Activated CD4-positive, alpha-beta memory T cell treated with anti-CD3 and anti-CD28 coated beads, Interleukin-2, amount 10 ng/mL, durations not matched to agents 7 days and 5 days (primary cell): ENCODE measurements around the gene DUOX2. TPM values are rescaled to one million over a fixed set of nuclear protein-coding genes. Genes with fewer than 3 reads are reported as not detected.

Experiments
- CTCF ChIA-PET: fragments of 350-600 bp; sonication (Branson Sonifier 250); formaldehyde crosslinking; loops from one replicate; lab custom pipeline; 2021; ENCODE audit warnings: antibody characterized with exemption, inconsistent platforms; lab: Charles Lee
- POLR2A ChIA-PET: fragments of 350-600 bp; sonication (Branson Sonifier 250); formaldehyde crosslinking; loops from one replicate; lab custom pipeline; 2021; ENCODE audit warnings: antibody characterized with exemption; lab: Charles Lee
- DNase-seq: peaks from one replicate; pipeline ENCODE4 v3.0.0-alpha.2; 2020
- H3K27ac Mint-ChIP-seq: one replicate; pipeline ENCODE4 v1.8.0; 2021; ENCODE audit warnings: mild to moderate bottlenecking, mixed read lengths
- H3K27me3 Mint-ChIP-seq: one replicate; pipeline ENCODE4 v1.8.0; 2021; ENCODE audit warnings: mixed read lengths
- H3K36me3 Mint-ChIP-seq: one replicate; pipeline ENCODE4 v1.8.0; 2021; ENCODE audit warnings: low read depth, mixed read lengths
- H3K4me1 Mint-ChIP-seq: one replicate; pipeline ENCODE4 v1.8.0; 2021; ENCODE audit warnings: mixed read lengths
- H3K4me3 Mint-ChIP-seq: one replicate; pipeline ENCODE4 v1.8.0; 2021; ENCODE audit warnings: mild to moderate bottlenecking, mixed read lengths
- H3K9me3 Mint-ChIP-seq: one replicate; pipeline ENCODE4 v1.8.0; 2021; ENCODE audit warnings: mixed read lengths
- total RNA-seq, 2 experiments: library from RNA; stranded (reverse); gene quantifications; one replicate each; pipeline ENCODE4 v1.2.3, GENCODE V29; 2021

The DUOX2 gene
- total RNA-seq, 2 experiments from 2014 or later: 0.23 TPM; not detected in 1

GRCh38 chr15:45148076-45149059, 34.4 kb upstream of the DUOX2 start:
- POLR2A ChIA-PET: no interaction called here
- no peaks in the 10 kb centered on the region for H3K9me3 Mint-ChIP-seq

GRCh38 chr15:45147606-45148005, 33.6 kb upstream of the DUOX2 start:
- DNase-seq: no peak
- Mint-ChIP-seq H3K4me3 (no peak overlapping the region), H3K4me1 (no peaks in the 10 kb centered on the region), H3K36me3 (peaks cover 6% of the 10 kb centered on the region), H3K27ac (no peak overlapping the region), H3K9me3 (no peaks in the 10 kb centered on the region), H3K27me3 (no peaks in the 10 kb centered on the region)
- ChIA-PET POLR2A (no interaction called here), CTCF (no interaction called here)

More at GRCh38 chr15:45148076-45149059, 34.4 kb upstream of the DUOX2 start:
- Mint-ChIP-seq H3K4me3 (no peak overlapping the region), H3K27ac (no peak overlapping the region), H3K36me3 (peaks cover 7% of the 10 kb centered on the region), H3K27me3 (no peaks in the 10 kb centered on the region), H3K4me1 (no peaks in the 10 kb centered on the region)
- CTCF ChIA-PET: interaction anchor here (2.0 kb wide), 1 partner anchor 30 kb away, joined by 7 read pairs; no protein-coding TSS in a partner anchor
- no peak for DNase-seq

- H3K27ac Mint-ChIP-seq: no peak overlapping the region
- DNase-seq: no peak
- ChIA-PET CTCF (interaction anchor here (0.9 to 1.6 kb wide), 4 partner anchors 16 to 28 kb away, joined by 3 to 6 read pairs (median 3); no protein-coding TSS in a partner anchor), POLR2A (no interaction called here)
- no peaks in the 10 kb centered on the region for H3K36me3 Mint-ChIP-seq
- H3K9me3 Mint-ChIP-seq: no peaks in the 10 kb centered on the region
- no peak overlapping the region for H3K4me3 Mint-ChIP-seq
- no peaks in the 10 kb centered on the region for H3K4me1 Mint-ChIP-seq
- no peaks in the 10 kb centered on the region for H3K27me3 Mint-ChIP-seq
Measured at GRCh38 chr15:45146405-45146804, 32.4 kb upstream of the DUOX2 start.

- Mint-ChIP-seq H3K9me3 (no peaks in the 10 kb centered on the region), H3K4me3 (no peak overlapping the region), H3K27ac (no peak overlapping the region), H3K36me3 (no peaks in the 10 kb centered on the region), H3K27me3 (no peaks in the 10 kb centered on the region), H3K4me1 (no peaks in the 10 kb centered on the region)
- no peak for DNase-seq
- ChIA-PET POLR2A (interaction anchor here (1.1 kb wide), 1 partner anchor 17 kb away, joined by 3 read pairs; no protein-coding TSS in a partner anchor), CTCF (no interaction called here)
Measured at GRCh38 chr15:45144775-45145174, 30.8 kb upstream of the DUOX2 start.

- CTCF ChIA-PET: no interaction called here
- POLR2A ChIA-PET: no interaction called here
- no peaks in the 10 kb centered on the region for H3K27me3 Mint-ChIP-seq
Measured at GRCh38 chr15:45143946-45144345, 30.0 kb upstream of the DUOX2 start.

GRCh38 chr15:45143056-45143455, 29.1 kb upstream of the DUOX2 start:
- Mint-ChIP-seq H3K27me3 (no peaks in the 10 kb centered on the region), H3K4me3 (no peak overlapping the region), H3K4me1 (no peaks in the 10 kb centered on the region), H3K9me3 (no peaks in the 10 kb centered on the region), H3K27ac (no peak overlapping the region), H3K36me3 (no peaks in the 10 kb centered on the region)
- POLR2A ChIA-PET: interaction anchor here (0.6 to 1.2 kb wide), 2 partner anchors 12 to 18 kb away, joined by 3 read pairs; no protein-coding TSS in a partner anchor
- no peak for DNase-seq
- CTCF ChIA-PET: no interaction called here

More at GRCh38 chr15:45143946-45144345, 30.0 kb upstream of the DUOX2 start:
- Mint-ChIP-seq H3K9me3 (no peaks in the 10 kb centered on the region), H3K36me3 (no peaks in the 10 kb centered on the region), H3K27ac (no peak overlapping the region), H3K4me1 (no peaks in the 10 kb centered on the region), H3K4me3 (no peak overlapping the region)
- DNase-seq: no peak

- Mint-ChIP-seq H3K27me3 (peaks cover 5% of the 10 kb centered on the region), H3K4me3 (no peak overlapping the region), H3K4me1 (peaks cover 4% of the 10 kb centered on the region), H3K9me3 (no peaks in the 10 kb centered on the region), H3K36me3 (no peaks in the 10 kb centered on the region), H3K27ac (no peak overlapping the region)
- no peak for DNase-seq
- ChIA-PET CTCF (interaction anchor here (1.3 to 1.4 kb wide), 2 partner anchors 15 to 23 kb away, joined by 3 to 5 read pairs; no protein-coding TSS in a partner anchor), POLR2A (interaction anchor here (1.1 kb wide), 1 partner anchor 12 kb away, joined by 3 read pairs; no protein-coding TSS in a partner anchor)
Measured at GRCh38 chr15:45141386-45141785, 27.4 kb upstream of the DUOX2 start.

- DNase-seq: no peak
- Mint-ChIP-seq H3K27ac (no peak overlapping the region), H3K9me3 (no peaks in the 10 kb centered on the region), H3K4me1 (peaks cover 7% of the 10 kb centered on the region), H3K27me3 (peaks cover 9% of the 10 kb centered on the region), H3K4me3 (no peak overlapping the region), H3K36me3 (no peaks in the 10 kb centered on the region)
- POLR2A ChIA-PET: interaction anchor here (1.1 kb wide), 1 partner anchor 10 kb away, joined by 3 read pairs; no protein-coding TSS in a partner anchor
- CTCF ChIA-PET: interaction anchor here (1.4 kb wide), 1 partner anchor 23 kb away, joined by 5 read pairs; no protein-coding TSS in a partner anchor
Measured at GRCh38 chr15:45140557-45141250, 26.7 kb upstream of the DUOX2 start.

- no peak for DNase-seq
- H3K27ac Mint-ChIP-seq: no peak overlapping the region
- peaks cover 12% of the 10 kb centered on the region for H3K27me3 Mint-ChIP-seq
- ChIA-PET POLR2A (interaction anchor here (1.1 kb wide), 1 partner anchor 9 kb away, joined by 3 read pairs; no protein-coding TSS in a partner anchor), CTCF (no interaction called here)
- H3K4me3 Mint-ChIP-seq: no peak overlapping the region
- H3K4me1 Mint-ChIP-seq: peaks cover 9% of the 10 kb centered on the region
- no peaks in the 10 kb centered on the region for H3K9me3 Mint-ChIP-seq
- no peaks in the 10 kb centered on the region for H3K36me3 Mint-ChIP-seq
Measured at GRCh38 chr15:45139770-45140169, 25.8 kb upstream of the DUOX2 start.

GRCh38 chr15:45138814-45139765, 25.1 kb upstream of the DUOX2 start:
- no peak for DNase-seq
- Mint-ChIP-seq H3K9me3 (no peaks in the 10 kb centered on the region), H3K27ac (no peak overlapping the region), H3K4me3 (no peak overlapping the region), H3K27me3 (peaks cover 19% of the 10 kb centered on the region), H3K4me1 (peaks cover 13% of the 10 kb centered on the region), H3K36me3 (no peaks in the 10 kb centered on the region)
- POLR2A ChIA-PET: interaction anchor here (1.1 kb wide), 1 partner anchor 8 kb away, joined by 3 read pairs; no protein-coding TSS in a partner anchor
- CTCF ChIA-PET: interaction anchor here (1.6 kb wide), 1 partner anchor 21 kb away, joined by 7 read pairs; no protein-coding TSS in a partner anchor

GRCh38 chr15:45137703-45138102, 23.7 kb upstream of the DUOX2 start:
- ChIA-PET POLR2A (no interaction called here), CTCF (interaction anchor here (1.6 kb wide), 1 partner anchor 20 kb away, joined by 7 read pairs; no protein-coding TSS in a partner anchor)
- Mint-ChIP-seq H3K27ac (no peak overlapping the region), H3K4me3 (no peak overlapping the region), H3K9me3 (no peaks in the 10 kb centered on the region), H3K36me3 (no peaks in the 10 kb centered on the region), H3K27me3 (peaks cover 28% of the 10 kb centered on the region), H3K4me1 (peaks cover 13% of the 10 kb centered on the region)
- no peak for DNase-seq

- POLR2A ChIA-PET: no interaction called here
- no peaks in the 10 kb centered on the region for H3K9me3 Mint-ChIP-seq
Measured at GRCh38 chr15:45136378-45136764, 22.4 kb upstream of the DUOX2 start.

More at GRCh38 chr15:45136378-45136764, 22.4 kb upstream of the DUOX2 start:
- Mint-ChIP-seq H3K4me1 (peaks cover 13% of the 10 kb centered on the region), H3K27ac (no peak overlapping the region), H3K27me3 (peaks cover 33% of the 10 kb centered on the region), H3K4me3 (no peak overlapping the region), H3K36me3 (no peaks in the 10 kb centered on the region)
- CTCF ChIA-PET: interaction anchor here (0.7 to 1.3 kb wide), 2 partner anchors 10 to 18 kb away, joined by 4 read pairs; no protein-coding TSS in a partner anchor
- no peak for DNase-seq
